GM21526 (cell line): Measurements from ENCODE around the gene BEND3.
"Not testable (repeated sequence)": the region's sequence is repeated elsewhere in the genome, so short reads cannot be mapped to it uniquely, and the experiment has no call there.

Source experiments
- ATAC-seq: cut with Tn5 transposase; IDR thresholded peaks from one replicate; pipeline ENCODE4 v1.9.1; 2021; ENCODE audit warnings: moderate library complexity; ENCODE audit not compliant: unreplicated experiment, low FRiP score

BEND3 gene

DNA sequence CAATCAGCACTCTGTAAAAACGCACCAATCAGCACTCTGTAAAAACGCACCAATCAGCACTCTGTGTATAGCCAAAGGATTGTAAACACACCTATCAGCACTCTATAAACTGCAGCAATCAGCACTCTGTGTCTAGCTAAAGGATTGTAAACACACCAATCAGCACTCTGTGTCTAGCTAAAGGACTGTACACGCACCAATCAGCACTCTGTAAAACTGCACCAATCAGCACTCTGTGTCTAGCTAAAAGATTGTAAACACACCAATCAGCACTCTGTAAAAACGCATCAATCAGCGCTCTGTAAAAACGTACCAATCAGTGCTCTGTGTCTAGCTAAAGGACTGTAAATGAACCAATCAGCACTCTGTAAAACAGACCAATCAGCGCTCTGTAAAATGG lies 30.9 kb downstream of the BEND3 start:
- ATAC-seq, result not testable (repeated sequence)

- no peak for ATAC-seq
Measured at GRCh38 chr6:107083921-107084320, 31.4 kb downstream of the BEND3 start.

- ATAC-seq, result no peak
Measured at GRCh38 chr6:107083047-107083768, 32.1 kb downstream of the BEND3 start.

GRCh38 chr6:107082045-107082444 lies 33.3 kb downstream of the BEND3 start:
- ATAC-seq, result no peak

- ATAC-seq, result no peak
Measured at GRCh38 chr6:107080036-107080435, 35.3 kb downstream of the BEND3 start.

GRCh38 chr6:107079429-107079828 lies 35.9 kb downstream of the BEND3 start:
- no peak for ATAC-seq

- no peak for ATAC-seq
Measured at GRCh38 chr6:107077710-107078109, 37.6 kb downstream of the BEND3 start.

- no peak for ATAC-seq
Measured at GRCh38 chr6:107075951-107076381, 39.3 kb downstream of the BEND3 start.

DNA sequence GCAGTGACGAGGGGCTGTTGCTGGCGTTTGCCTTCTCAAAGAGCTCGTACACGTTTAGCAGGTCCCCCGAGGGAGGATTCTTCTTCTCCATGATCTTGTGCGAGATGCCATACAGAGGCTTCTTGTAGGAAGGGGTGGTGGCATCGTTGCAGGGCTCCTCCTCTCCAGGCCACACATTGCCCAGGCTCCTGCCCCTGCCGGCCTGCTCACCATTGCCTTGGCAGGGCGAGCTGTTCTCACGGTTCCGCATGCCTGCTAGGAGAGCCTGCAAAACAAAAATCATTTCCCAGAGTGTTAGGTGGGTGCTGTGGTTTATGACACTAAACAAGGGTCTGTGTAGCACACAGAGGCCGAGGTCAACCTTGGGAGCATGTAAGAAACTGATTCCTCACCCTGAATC lies 44.6 kb downstream of the BEND3 start:
- no peak for ATAC-seq

GRCh38 chr6:107069631-107070548 lies 45.4 kb downstream of the BEND3 start:
- no peak for ATAC-seq

DNA sequence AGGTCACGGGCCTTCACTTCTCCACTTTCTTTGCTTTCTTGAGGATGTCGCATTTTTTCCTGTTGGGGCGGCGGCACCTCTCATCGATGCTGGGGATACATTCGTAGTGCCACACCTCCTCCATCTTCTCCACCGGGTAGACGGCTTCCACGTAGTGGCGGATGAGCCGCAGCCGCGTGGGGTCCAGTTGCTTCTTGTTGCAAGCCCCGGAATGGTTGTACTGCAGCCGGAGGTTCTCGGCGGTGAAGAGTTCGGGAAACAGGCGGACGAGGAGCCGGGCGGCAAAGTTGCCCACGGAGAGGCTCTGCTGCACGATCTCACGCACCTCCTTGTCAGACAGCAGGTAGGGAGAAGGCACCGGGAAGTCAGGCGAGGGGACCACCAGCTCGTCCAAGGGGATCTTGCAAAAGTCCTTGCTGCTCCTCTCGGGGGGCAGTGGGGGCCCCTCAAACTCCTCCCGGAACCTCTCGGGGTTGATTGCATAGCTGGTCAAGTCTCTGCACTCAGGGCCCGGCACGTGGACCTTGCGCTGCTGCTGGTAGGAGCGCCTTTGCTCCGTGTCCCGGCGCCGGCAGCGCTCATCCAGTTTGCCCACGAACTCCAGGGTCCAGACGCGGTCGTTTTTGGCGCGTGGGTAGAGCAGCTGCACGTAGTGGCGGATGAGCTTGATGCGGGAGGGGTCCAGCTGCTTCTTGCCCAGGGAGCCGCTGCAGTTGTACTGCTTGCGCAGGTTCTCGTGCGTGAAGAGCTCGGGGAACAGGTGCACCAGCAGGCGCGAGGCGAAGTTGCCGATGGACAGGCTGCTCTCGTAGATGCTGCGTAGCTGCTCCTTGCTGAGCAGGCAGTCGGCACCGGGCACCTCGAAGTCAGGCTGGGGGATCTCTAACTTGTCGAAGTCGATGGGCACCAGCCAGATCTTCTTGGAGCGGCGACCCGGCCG lies 46.4 kb downstream of the BEND3 start:
- no peak for ATAC-seq

DNA sequence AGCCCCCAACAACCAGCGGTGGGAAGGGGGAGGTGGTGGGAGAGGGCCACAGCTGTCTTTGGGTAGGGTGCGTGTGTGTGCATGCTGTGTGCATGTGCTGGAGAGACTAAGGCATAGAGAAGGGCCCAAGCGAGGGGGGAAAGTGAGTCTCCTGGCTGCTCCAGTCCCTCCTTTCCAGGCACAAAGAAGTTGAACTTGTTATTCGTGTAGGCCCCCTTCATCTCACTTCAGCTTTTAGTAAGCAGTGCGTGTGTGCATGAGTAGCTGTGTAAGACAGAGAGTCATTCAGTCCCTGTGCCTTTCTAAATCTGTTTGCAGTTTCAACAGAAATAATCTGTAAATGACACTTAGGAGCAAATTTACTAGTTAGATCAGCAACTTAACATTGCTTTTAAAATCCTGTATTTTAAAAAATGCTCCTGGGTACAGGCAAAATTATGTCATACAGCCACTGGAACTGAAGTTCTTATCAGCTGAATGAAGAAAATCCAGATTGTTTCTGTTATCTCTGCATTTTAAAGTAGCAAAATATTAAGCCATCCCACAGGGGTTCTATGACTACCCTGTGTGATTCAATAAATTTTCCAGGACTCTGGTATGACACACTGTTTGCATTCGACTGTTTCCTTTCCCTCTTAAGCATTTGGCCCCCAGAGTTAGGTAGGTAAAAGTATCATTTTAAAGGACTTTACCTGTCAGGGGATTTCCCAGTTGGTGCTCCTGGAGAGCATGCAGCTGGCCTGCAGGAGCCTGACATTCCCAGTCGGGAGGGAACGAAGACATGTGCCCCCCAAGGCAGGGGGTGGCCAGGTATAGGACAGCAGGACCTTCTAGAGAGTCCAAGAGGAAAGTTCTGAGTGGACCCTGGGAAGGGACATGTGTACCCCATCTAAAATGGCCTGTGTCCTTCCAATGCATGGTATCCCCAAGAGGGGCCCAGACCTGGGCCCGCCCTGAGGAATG lies 48.3 kb downstream of the BEND3 start:
- ATAC-seq, result no peak

GRCh38 chr6:107064579-107065065 lies 50.7 kb downstream of the BEND3 start:
- ATAC-seq, result no peak

DNA sequence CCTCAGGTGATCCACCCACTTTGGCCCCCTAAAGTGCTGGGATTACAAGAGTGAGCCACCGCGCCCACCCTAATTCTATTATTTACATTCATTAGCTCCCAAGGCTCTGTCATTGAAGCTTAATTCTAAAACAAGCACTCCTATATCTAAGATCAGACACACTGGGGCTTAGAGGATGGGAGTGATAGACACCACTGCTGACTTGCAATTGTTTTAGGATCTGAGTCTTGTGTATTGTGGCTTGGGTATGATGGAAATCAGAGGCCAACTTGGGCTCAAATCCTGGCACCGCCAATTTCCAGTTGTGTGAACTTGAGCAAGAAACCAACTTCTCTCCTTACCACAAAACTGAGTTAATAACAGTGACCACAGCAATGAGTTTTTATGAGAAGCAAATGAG lies 52.6 kb downstream of the BEND3 start:
- ATAC-seq, result no peak

GRCh38 chr6:107061125-107062020 lies 53.9 kb downstream of the BEND3 start:
- peak; percentile 67 for ATAC-seq

DNA sequence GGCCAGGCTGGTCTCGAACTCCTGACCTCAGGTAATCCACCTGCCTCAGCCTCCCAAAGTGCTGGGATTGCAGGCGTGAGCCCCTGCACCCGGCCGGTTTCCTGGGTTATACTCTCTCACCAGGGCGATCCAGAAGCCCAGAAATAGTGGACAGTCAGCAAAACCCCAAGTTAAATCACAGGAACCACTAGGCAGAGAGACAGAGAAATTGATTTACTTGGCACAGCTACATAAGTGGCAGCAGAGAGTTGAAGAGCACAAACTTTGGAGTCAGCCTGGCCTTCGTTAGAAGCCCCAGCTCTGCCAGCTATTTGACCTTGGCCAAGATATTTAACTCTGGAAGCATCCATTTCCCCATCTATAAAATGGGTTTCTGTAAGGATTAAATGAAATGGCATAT lies 54.6 kb downstream of the BEND3 start:
- ATAC-seq, result no peak

DNA sequence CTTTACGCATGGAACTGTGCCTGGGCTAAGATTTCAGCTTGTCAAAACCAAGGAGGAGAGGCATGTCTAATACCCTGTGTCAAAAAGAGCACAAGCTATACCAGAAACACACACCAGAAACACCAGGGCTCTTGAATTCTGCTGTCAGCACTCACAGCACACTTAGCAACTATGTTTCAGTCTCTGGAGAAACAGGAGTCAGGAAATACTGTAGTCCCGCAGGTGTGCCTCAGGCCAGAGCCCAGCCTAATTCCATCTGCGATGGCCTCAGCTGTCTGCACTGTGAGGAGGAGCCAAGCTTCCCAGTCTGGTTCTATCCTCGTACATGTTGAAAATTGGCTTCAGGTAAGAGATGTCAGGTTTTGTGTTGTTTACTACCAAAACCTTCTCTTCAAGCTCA lies 55.7 kb downstream of the BEND3 start:
- no peak for ATAC-seq

DNA sequence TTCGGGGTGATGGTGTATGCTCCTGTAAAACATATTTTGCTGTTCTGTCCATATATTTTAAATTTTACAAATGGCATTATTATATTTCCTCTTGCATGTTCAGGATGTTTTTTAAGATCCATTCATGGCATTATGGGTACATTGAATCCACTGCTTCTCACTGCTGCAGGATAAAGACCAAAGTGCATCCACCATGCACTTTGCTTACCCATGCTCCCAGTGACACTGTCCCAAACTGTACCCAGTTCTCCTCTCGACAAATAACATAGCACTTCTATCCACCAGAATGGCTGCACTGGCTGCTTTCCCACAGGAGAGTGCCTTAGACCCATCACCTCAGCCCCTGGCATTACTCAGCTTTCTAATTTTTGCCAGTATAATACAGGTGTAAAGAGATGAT lies 57.6 kb downstream of the BEND3 start:
- ATAC-seq, result no peak
